Fibroblast of lung (primary cell): ENCODE measurements around the gene ALDH3A1.

Experiments
- CTCF ChIP-seq, 2 donors: IDR thresholded peaks in 1 of 2; conservative IDR thresholded peaks in 1 of 2; 1 replicate in 1 of 2; 2 replicates in 1 of 2; pipeline ENCODE4 v1.5.1; 2011 to 2012; ENCODE audit warnings: low read length in 2 of 2, control low read depth in 1 of 2, inconsistent platforms in 1 of 2, low read depth in 1 of 2, mild to moderate bottlenecking in 1 of 2
- EZH2 ChIP-seq: IDR thresholded peaks from 2 replicates; pipeline ENCODE4 v1.5.1; 2012; ENCODE audit warnings: low read length, control low read depth, mild to moderate bottlenecking; ENCODE audit errors: missing control alignments

GRCh38 chr17:19720210-19720475, 28.0 kb downstream of the ALDH3A1 start:
- TF ChIP-seq EZH2 (no peak), CTCF (conservative IDR thresholded peaks at IDR 0.05 in 1 of 2, IDR thresholded peaks at IDR 0.05 in 1 of 2; ENCODE audit: low read depth in 1 of 2, low read length in 2 of 2) (no peak)
